HepG2 (cell line): ENCODE measurements around the gene SREBF1.

Source experiments
- ADNP ChIP-seq: sonication (generic); formaldehyde crosslinking; IDR thresholded peaks from 2 replicates; pipeline ENCODE4 v1.4.0; 2020; ENCODE audit warnings: missing genetic modification reagents
- HOXA9 ChIP-seq: sonication (generic); formaldehyde crosslinking; IDR thresholded peaks from 2 replicates; pipeline ENCODE4 v1.8.1; 2022; ENCODE audit warnings: missing genetic modification reagents, mild to moderate bottlenecking, moderate library complexity, borderline replicate concordance
- ZNF264 ChIP-seq: sonication (generic); formaldehyde crosslinking; IDR thresholded peaks from 2 replicates; pipeline ENCODE4 v1.4.0; 2020; ENCODE audit warnings: missing genetic modification reagents
- TF ChIP-seq, protein P1 (sequence below): sonication (generic); formaldehyde crosslinking; IDR thresholded peaks from 2 replicates; pipeline ENCODE4 v1.5.0; 2020; ENCODE audit warnings: mild to moderate bottlenecking, missing genetic modification reagents, moderate library complexity

DNA sequence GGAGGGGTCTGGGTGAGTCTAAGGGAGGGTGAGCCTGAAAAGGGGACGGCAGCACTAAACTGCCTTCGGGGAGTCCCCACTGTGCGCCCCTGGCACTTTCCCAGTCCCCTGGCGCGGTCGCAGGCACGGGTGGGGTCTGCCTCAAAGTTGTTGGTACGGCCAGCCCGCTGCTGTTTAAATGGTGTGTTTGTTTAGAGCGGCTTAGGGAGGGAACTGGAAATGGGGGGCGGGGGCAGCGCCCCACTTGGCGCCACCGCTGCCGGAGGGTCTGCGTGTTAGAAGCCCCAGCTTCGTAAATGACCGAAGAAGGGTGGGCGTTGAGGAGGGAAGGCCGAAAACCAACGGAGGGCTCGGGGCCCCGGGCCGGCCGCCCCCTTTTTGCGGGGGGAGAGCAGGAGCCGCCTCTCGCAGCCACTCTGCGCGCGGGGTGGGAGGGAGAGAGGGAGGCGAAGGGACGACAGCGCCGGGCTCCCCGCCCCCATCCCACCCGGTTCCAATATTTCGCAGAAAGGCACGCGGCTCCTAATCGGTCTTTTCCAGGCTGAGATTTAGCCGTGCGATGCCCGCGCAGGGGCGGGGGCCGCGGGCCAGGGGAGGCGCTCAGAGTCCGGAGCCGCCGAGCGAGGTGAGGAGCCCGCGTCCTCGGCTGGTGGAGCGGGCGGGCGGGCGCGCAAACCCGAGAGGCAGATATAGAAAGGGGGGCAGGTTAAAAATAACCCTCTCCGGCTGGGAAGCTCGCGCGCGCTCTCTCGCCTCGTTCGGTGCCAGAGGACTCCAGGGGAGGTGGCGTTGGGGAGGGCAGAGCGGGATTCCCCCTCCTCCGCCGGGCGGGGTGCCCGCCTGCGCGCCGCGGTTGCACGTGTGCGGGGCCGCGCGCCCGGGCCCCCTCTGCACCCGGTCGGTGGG lies 54.9 kb downstream of the SREBF1 start:
- no peak for TF ChIP-seq HOXA9
- no peak for TF ChIP-seq ZNF264 (CRISPR knock-in tag)
- no peak for TF ChIP-seq ADNP (CRISPR knock-in tag)
- TF ChIP-seq, protein P1, sequence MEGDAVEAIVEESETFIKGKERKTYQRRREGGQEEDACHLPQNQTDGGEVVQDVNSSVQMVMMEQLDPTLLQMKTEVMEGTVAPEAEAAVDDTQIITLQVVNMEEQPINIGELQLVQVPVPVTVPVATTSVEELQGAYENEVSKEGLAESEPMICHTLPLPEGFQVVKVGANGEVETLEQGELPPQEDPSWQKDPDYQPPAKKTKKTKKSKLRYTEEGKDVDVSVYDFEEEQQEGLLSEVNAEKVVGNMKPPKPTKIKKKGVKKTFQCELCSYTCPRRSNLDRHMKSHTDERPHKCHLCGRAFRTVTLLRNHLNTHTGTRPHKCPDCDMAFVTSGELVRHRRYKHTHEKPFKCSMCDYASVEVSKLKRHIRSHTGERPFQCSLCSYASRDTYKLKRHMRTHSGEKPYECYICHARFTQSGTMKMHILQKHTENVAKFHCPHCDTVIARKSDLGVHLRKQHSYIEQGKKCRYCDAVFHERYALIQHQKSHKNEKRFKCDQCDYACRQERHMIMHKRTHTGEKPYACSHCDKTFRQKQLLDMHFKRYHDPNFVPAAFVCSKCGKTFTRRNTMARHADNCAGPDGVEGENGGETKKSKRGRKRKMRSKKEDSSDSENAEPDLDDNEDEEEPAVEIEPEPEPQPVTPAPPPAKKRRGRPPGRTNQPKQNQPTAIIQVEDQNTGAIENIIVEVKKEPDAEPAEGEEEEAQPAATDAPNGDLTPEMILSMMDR (CRISPR knock-in tag), result no peak
